Neutrophil (primary cell): Measurements from ENCODE around the gene OBI1.

Source experiments
- H3K27ac ChIP-seq: fragments of 200-600 bp; sonication (generic); 2 replicates; pipeline ENCODE4 v1.5.1; 2016; ENCODE audit warnings: mild to moderate bottlenecking, moderate library complexity
- H3K27me3 ChIP-seq: fragments of 200-600 bp; sonication (generic); 2 replicates; pipeline ENCODE4 v1.6.0; 2016; ENCODE audit warnings: mild to moderate bottlenecking
- H3K36me3 ChIP-seq: fragments of 200-600 bp; sonication (generic); 2 replicates; pipeline ENCODE4 v1.5.1; 2017
- H3K4me1 ChIP-seq, 2 experiments: fragments of 200-600 bp in 1 of 2; sonication (generic) in 1 of 2; 1 replicate in 1 of 2; 2 replicates in 1 of 2; pipeline versions ENCODE4 v1.5.1 to v1.6.1; 2013 to 2016; ENCODE audit warnings: low read depth in 1 of 2, low read length in 1 of 2, mild to moderate bottlenecking in 1 of 2, moderate library complexity in 1 of 2; ENCODE audit not compliant: control insufficient read depth in 1 of 2, insufficient read depth in 1 of 2
- H3K4me3 ChIP-seq, 2 experiments: fragments of 200-600 bp in 1 of 2; sonication (generic) in 1 of 2; 1 replicate in 1 of 2; 2 replicates in 1 of 2; pipeline ENCODE4 v1.5.1; 2013 to 2016; ENCODE audit warnings: low read depth in 1 of 2, low read length in 1 of 2, mild to moderate bottlenecking in 1 of 2, moderate library complexity in 1 of 2
- H3K9me3 ChIP-seq: fragments of 200-600 bp; sonication (generic); 2 replicates; pipeline ENCODE4 v1.5.1; 2016
- TF ChIP-seq, protein P1 (sequence below): fragments of 200-600 bp; sonication (generic); IDR thresholded peaks from 2 replicates; pipeline ENCODE4 v1.5.1; 2016; ENCODE audit warnings: antibody characterized with exemption

OBI1 gene

DNA sequence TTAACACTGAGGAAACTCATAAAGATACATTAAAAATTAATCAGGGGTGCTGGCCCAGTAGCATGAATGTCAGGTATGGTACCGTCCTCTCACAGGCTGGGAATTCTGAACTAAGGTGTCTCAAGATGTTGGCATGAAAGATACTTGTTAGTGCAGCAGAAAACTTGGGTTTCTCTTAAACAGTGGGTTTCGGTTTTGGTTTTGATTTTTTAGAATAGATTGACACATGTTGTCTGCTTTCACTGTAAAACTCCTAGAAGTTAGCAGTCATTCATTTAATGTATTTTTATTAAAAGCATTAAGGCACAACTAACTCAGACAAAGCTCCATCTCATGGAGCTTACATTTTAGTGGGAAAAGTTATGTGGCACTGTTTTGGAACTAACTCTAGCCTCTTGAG, 3.5 kb upstream of the OBI1 start:
- peaks cover 20% of the 10 kb centered on the region in 2 experiments for H3K4me1 ChIP-seq
- no peak overlapping the region for H3K27ac ChIP-seq
- no peaks in the 10 kb centered on the region for H3K36me3 ChIP-seq
- TF ChIP-seq, protein P1, sequence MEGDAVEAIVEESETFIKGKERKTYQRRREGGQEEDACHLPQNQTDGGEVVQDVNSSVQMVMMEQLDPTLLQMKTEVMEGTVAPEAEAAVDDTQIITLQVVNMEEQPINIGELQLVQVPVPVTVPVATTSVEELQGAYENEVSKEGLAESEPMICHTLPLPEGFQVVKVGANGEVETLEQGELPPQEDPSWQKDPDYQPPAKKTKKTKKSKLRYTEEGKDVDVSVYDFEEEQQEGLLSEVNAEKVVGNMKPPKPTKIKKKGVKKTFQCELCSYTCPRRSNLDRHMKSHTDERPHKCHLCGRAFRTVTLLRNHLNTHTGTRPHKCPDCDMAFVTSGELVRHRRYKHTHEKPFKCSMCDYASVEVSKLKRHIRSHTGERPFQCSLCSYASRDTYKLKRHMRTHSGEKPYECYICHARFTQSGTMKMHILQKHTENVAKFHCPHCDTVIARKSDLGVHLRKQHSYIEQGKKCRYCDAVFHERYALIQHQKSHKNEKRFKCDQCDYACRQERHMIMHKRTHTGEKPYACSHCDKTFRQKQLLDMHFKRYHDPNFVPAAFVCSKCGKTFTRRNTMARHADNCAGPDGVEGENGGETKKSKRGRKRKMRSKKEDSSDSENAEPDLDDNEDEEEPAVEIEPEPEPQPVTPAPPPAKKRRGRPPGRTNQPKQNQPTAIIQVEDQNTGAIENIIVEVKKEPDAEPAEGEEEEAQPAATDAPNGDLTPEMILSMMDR = no peak
- H3K9me3 ChIP-seq = no peaks in the 10 kb centered on the region
- peaks cover 9% of the 10 kb centered on the region for H3K27me3 ChIP-seq
- H3K4me3 ChIP-seq = no peak overlapping the region

DNA sequence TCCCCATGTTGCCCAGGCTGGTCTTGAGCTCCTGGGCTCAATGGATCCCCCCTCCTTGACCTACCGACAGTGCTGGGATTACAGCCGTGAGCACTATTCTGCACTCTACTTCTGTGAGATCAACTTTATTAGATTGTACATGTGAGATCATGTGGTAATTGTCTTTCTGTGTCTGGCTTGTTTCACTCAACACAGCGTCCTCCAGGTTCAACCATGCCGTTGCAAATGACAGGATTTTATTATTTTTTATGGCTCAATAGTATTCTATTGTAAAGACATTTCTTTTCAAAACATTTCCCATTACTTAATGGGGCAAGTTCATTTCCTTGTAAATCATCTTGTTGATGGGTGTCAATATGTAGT, 1.5 kb upstream of the OBI1 start:
- H3K4me3 ChIP-seq = peak overlapping the region in 1 of 2 experiments; percentile 83

GRCh38 chr13:78659732-78660494, 958 bp upstream of the OBI1 start:
- TF ChIP-seq, protein P1 = no peak
- no peak overlapping the region for H3K27ac ChIP-seq
- H3K36me3 ChIP-seq = peaks cover 3% of the 10 kb centered on the region
- H3K4me3 ChIP-seq = peak overlapping the region; percentile 74 to 83
- no peaks in the 10 kb centered on the region for H3K9me3 ChIP-seq
- peaks cover 9% of the 10 kb centered on the region for H3K27me3 ChIP-seq
- H3K4me1 ChIP-seq = peaks cover 20 to 23% of the 10 kb centered on the region in 2 experiments

More for the DNA sequence above, 1.5 kb upstream of the OBI1 start:
- TF ChIP-seq, protein P1 = no peak
- Histone ChIP-seq H3K4me1 (peaks cover 20 to 23% of the 10 kb centered on the region in 2 experiments), H3K9me3 (no peaks in the 10 kb centered on the region), H3K27me3 (peaks cover 9% of the 10 kb centered on the region), H3K36me3 (peaks cover 3% of the 10 kb centered on the region), H3K27ac (no peak overlapping the region)

DNA sequence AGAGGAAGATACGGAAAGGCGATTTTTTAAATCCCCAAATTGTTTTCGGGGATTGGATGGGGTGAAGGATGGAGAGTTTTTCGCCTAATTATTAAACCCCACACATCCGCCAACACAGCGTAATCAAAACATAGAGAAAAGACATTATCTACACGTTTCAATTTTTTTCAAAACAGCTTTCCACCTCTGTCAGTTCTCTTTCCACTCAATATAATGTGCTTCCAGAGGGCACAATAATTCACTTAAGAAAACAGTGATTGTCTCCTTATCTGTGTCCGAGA, 435 bp upstream of the OBI1 start:
- H3K27ac ChIP-seq = no peak overlapping the region
- peak overlapping the region; percentile 74 to 83 for H3K4me3 ChIP-seq
- H3K27me3 ChIP-seq = peaks cover 9% of the 10 kb centered on the region
- H3K4me1 ChIP-seq = peaks cover 20 to 23% of the 10 kb centered on the region in 2 experiments
- no peaks in the 10 kb centered on the region for H3K9me3 ChIP-seq
- H3K36me3 ChIP-seq = peaks cover 3% of the 10 kb centered on the region
- TF ChIP-seq, protein P1 = no peak

DNA sequence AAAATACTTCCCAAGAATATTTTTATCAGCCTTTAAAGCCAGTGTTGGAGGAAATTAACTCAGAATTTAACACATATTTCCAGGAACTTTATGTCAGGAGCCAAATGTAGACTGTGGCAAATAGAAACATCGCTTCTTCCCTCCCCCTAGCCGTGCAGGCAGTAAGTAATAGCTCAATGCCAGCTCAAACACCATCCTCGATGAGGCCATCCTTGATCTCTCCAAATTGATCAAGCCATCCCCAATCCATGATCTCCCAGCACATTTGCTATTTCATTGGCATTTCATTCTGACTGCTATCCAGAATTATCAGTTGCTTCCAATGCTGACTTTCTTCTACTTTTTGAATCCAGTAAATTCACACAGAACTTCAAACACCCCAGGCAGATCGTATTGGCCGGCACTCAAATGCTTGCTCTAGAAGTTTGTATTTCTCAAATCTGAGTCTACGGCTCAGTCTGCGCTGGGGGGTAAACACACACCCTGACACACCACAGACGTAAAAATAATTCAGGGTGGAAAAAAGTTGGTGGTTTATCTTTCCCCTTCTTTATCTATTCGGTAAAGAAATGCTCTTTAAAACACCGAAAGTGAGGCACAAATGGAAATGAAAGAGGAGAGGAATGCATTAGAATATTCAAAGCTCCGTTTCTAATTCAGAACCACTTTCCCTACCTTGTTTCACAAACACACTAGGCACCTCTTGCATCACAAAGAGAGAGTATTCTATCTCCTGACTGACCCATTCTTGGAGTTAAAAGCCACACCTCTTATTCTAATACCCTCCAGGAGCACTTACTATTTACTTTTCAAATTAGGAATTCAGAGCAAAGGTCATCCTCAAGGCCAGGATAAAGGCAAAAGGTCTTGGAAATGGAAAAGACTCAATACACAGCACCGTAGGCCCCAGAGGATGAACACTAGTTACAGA, 991 bp downstream of the OBI1 start:
- H3K27ac ChIP-seq = peak overlapping the region; percentile 66
- H3K4me3 ChIP-seq = peak overlapping the region; percentile 74 to 83
- H3K27me3 ChIP-seq = peaks cover 9% of the 10 kb centered on the region
- TF ChIP-seq, protein P1 = no peak
- peaks cover 20 to 23% of the 10 kb centered on the region in 2 experiments for H3K4me1 ChIP-seq
- H3K36me3 ChIP-seq = peaks cover 3% of the 10 kb centered on the region
- no peaks in the 10 kb centered on the region for H3K9me3 ChIP-seq
